Stromal cell of bone marrow (primary cell): ENCODE results near the gene ARHGEF9.
A peak's percentile ranks its signal among the peaks of the same experiment; 100 is the strongest.
"Not testable (repeated sequence)": the region's sequence is repeated elsewhere in the genome, so short reads cannot be mapped to it uniquely, and the experiment has no call there.

ENCODE experiments used
- DNase-seq: peaks from one replicate; pipeline ENCODE4 v3.0.0-alpha.2; 2012; ENCODE audit warnings: low read depth

ARHGEF9 gene

DNA sequence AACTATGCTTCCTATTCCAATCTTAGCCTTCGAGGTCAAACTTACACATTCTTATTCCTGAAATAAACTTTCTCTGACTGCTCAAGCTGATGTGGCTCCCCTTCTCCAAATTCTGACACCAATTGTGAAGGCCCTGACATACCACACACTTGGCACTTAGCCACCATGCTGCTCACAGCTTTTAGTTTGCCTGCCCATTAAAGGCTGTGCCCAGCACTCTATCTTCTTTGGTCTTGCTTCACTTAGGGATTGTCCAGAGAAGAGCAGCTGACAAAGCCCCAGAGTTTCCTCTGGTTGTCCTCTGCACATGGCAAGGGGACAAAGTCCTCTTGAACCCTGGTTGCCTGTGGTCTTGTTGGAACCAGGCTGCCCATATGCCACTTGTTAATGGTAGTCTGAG lies 126.1 kb downstream of the ARHGEF9 start:
- DNase-seq = no peak

DNA sequence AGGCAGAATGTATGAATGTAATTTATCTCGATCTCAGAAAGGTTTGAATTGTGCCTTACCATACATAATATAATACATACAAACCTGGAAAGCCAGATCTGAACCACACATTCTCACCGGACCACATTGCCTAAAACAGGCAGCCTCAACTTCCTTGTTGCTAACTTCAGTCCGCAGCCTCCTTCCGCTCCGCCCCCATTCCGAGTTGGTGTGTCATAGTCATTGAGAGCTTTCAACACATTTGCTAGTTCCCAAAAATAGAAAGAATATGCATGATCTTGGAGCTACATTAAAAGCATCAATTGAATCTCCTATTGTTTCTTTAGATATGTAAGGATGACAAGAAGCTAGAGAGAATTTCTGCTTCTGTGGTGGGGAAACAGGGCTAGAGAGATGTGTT lies 127.2 kb downstream of the ARHGEF9 start:
- peak; percentile 51 for DNase-seq

GRCh38 chrX:63656871-63657580 lies 128.0 kb downstream of the ARHGEF9 start:
- peak; percentile 55 for DNase-seq

GRCh38 chrX:63652086-63652765 lies 132.8 kb downstream of the ARHGEF9 start:
- DNase-seq = peak; percentile 18

GRCh38 chrX:63645748-63646147 lies 139.3 kb downstream of the ARHGEF9 start:
- DNase-seq = not testable (repeated sequence)

DNA sequence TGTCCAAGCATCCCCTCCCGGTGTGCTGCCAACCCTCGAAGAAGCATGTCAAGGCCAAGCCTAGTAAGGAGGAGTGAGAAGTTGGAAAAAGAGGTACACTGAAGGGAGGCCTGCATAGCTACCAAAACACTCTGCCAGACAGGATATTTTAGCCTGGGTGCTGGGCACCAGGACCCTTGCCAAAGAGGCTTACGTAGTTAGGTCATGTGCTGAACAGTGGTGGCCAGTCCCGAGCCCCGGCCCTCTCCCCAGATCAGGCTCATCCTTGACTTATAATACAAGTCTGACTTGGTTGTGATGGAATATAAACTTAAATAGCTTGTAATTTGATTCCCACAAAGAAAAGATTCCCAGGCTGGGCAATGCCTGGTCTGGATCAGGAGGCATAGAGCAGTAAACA lies 149.3 kb downstream of the ARHGEF9 start:
- DNase-seq = no peak

DNA sequence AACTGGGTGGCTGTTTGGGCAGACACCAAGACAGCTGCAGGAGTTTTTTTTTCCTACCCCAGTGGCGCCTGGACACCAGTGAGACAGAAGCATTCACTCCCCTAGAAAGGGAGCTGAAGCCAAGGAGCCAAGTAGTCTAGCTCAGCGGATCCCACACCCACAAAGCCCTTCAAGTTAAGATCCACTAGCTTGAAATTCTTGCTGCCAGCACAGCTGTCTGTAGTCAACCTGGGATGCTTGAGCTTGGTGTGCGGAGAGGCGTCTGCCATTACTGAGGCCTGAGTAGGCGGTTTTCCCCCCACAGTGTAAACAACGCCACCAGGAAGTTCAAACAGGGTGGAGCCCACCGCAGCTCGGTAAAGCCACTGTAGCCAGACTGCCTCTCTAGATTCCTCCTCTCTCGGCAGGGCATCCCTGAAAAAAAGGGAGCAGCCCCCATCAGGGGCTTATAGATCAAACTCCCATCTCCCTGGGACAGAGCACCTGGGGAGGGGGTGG lies 171.4 kb downstream of the ARHGEF9 start:
- no peak for DNase-seq

- no peak for DNase-seq
Measured at GRCh38 chrX:63585936-63586335, 199.1 kb downstream of the ARHGEF9 start.
